Measurements from ENCODE around the gene ERICH3. TPM values are rescaled to one million over a fixed set of nuclear protein-coding genes. Genes with fewer than 3 reads are reported as not detected.

ERICH3 gene
- total RNA-seq, 2 experiments from 2014 or later = not detected

DNA sequence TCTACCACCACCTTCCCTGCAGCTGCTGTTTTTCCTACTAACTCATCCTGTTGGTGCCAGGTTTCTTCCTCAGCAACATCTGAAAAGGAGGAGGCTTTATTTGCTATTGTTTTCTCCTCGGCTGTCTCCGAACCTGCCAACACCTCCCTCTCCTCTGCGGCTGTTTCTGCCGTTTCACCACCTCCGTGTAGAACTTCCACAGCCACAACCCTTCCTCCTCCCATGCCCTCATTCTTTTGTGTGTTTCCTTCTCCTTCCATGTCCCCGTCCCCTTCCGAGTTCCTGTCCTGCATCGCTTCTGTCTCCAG is 102.1 kb downstream of the ERICH3 start:
- POLR2A ChIA-PET = no interaction called here
- no peaks in the 10 kb centered on the region for H3K36me3 Mint-ChIP-seq (ENCODE audit: low read depth)
- TF ChIP-seq, protein P1, sequence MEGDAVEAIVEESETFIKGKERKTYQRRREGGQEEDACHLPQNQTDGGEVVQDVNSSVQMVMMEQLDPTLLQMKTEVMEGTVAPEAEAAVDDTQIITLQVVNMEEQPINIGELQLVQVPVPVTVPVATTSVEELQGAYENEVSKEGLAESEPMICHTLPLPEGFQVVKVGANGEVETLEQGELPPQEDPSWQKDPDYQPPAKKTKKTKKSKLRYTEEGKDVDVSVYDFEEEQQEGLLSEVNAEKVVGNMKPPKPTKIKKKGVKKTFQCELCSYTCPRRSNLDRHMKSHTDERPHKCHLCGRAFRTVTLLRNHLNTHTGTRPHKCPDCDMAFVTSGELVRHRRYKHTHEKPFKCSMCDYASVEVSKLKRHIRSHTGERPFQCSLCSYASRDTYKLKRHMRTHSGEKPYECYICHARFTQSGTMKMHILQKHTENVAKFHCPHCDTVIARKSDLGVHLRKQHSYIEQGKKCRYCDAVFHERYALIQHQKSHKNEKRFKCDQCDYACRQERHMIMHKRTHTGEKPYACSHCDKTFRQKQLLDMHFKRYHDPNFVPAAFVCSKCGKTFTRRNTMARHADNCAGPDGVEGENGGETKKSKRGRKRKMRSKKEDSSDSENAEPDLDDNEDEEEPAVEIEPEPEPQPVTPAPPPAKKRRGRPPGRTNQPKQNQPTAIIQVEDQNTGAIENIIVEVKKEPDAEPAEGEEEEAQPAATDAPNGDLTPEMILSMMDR (IDR thresholded peaks at IDR 0.05) = no peak
- no peak overlapping the region for H3K27ac Mint-ChIP-seq
- no peaks in the 10 kb centered on the region for H3K27me3 Mint-ChIP-seq
- no peak overlapping the region for H3K4me3 Mint-ChIP-seq
- H3K4me1 Mint-ChIP-seq (ENCODE audit: low read depth) = no peaks in the 10 kb centered on the region
- CTCF ChIA-PET = no interaction called here
- Histone ChIP-seq H3K27me3 (ENCODE audit: control insufficient read depth in 1 of 2, insufficient read depth in 2 of 2, low read length in 2 of 2) (peaks cover 0 to 5% of the 10 kb centered on the region in 2 experiments), H3K27ac (ENCODE audit: low read depth in 1 of 2, low read length in 2 of 2) (no peak overlapping the region), H3K9me3 (ENCODE audit: control insufficient read depth in 1 of 2, insufficient read depth in 1 of 2, low read length in 2 of 2) (peaks cover 0 to 3% of the 10 kb centered on the region in 2 experiments), H3K4me3 (ENCODE audit: low read length) (no peak overlapping the region), H3K4me1 (ENCODE audit: insufficient read depth, low read length) (no peaks in the 10 kb centered on the region), H3K36me3 (ENCODE audit: insufficient read depth, low read length) (no peaks in the 10 kb centered on the region)
- ATAC-seq (ENCODE audit: poor library complexity) (no peak), DNase-seq (no peak)
- H3K9me3 Mint-ChIP-seq = no peaks in the 10 kb centered on the region
- intact Hi-C loops (cut with DNase I, micrococcal nuclease) = no loop called here

DNA sequence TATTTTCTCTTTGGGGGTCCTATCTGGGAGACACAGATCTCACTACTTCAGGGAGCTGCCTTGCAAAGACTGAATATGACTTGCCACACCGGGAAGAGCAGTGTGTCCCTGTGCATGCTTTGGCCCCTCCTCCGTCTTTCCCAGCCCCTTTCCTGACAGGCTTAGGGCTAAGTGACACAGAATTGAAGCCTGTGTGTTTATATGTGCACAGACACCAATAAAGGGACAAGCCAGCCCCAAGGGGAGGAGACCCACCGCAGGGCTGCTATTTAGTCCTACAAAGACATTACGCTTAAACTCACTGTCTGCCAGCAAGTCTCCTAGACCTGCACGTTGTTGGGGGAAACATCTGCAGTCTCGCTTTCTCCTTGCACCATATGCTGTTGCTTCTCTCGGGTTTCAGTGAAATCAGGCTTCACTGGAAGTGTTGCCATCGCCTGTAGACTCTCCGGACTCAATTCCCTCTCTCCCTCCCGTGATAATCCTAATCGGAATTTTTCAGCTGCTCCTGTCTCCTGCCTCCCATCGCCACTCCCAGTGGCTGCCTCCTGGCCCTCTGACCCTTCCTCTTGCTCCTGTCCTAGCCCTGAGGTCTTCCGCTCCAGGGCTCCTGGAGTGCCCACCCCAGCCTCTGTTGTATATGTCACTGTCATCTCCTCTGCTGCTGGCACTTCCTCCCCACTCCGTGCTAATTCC is 102.6 kb downstream of the ERICH3 start:
- no peak overlapping the region for H3K27ac Mint-ChIP-seq

DNA sequence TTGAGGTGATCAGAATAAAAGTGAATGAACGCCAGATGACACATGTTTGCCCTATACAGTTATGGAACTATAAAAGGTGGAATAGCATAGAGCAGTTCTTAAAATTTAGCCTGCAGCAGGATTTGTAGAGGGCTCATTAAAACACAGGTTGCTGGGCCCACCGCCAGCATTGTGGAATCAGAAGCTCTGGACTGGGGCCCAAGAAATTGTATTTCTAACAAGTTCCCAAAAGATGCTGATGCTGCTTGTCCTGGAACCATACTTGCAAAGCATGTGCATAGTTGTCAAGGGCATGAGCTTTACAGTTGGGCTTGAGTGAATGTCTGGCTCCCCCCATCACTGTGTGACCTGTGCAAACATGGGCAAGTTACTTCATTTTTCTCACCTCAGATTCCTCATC is 123.7 kb downstream of the ERICH3 start:
- Histone ChIP-seq H3K36me3 (ENCODE audit: insufficient read depth, low read length) (no peaks in the 10 kb centered on the region), H3K27me3 (ENCODE audit: control insufficient read depth in 1 of 2, insufficient read depth in 2 of 2, low read length in 2 of 2) (no peaks in the 10 kb centered on the region), H3K4me1 (ENCODE audit: insufficient read depth, low read length) (no peaks in the 10 kb centered on the region), H3K27ac (ENCODE audit: low read depth in 1 of 2, low read length in 2 of 2) (no peak overlapping the region), H3K4me3 (ENCODE audit: low read length) (no peak overlapping the region), H3K9me3 (ENCODE audit: control insufficient read depth in 1 of 2, insufficient read depth in 1 of 2, low read length in 2 of 2) (no peaks in the 10 kb centered on the region)
- no peak for ATAC-seq (ENCODE audit: poor library complexity)
- Mint-ChIP-seq H3K36me3 (ENCODE audit: low read depth) (no peaks in the 10 kb centered on the region), H3K27me3 (peaks cover 11% of the 10 kb centered on the region), H3K27ac (no peak overlapping the region), H3K4me1 (ENCODE audit: low read depth) (no peaks in the 10 kb centered on the region), H3K4me3 (no peak overlapping the region), H3K9me3 (no peaks in the 10 kb centered on the region)
- POLR2A ChIA-PET = no interaction called here
- intact Hi-C loops (cut with DNase I, micrococcal nuclease) = no loop called here
- TF ChIP-seq, protein P1 (IDR thresholded peaks at IDR 0.05) = no peak
- CTCF ChIA-PET = no interaction called here
- DNase-seq = no peak

More for the DNA sequence above, 102.6 kb downstream of the ERICH3 start:
- CTCF ChIA-PET = no interaction called here
- Histone ChIP-seq H3K9me3 (ENCODE audit: control insufficient read depth in 1 of 2, insufficient read depth in 1 of 2, low read length in 2 of 2) (peaks cover 0 to 3% of the 10 kb centered on the region in 2 experiments), H3K36me3 (ENCODE audit: insufficient read depth, low read length) (no peaks in the 10 kb centered on the region), H3K4me1 (ENCODE audit: insufficient read depth, low read length) (no peaks in the 10 kb centered on the region), H3K27ac (ENCODE audit: low read depth in 1 of 2, low read length in 2 of 2) (no peak overlapping the region), H3K4me3 (ENCODE audit: low read length) (no peak overlapping the region), H3K27me3 (ENCODE audit: control insufficient read depth in 1 of 2, insufficient read depth in 2 of 2, low read length in 2 of 2) (peaks cover 0 to 5% of the 10 kb centered on the region in 2 experiments)
- Mint-ChIP-seq H3K4me3 (no peak overlapping the region), H3K36me3 (ENCODE audit: low read depth) (no peaks in the 10 kb centered on the region), H3K27me3 (no peaks in the 10 kb centered on the region), H3K9me3 (no peaks in the 10 kb centered on the region), H3K4me1 (ENCODE audit: low read depth) (no peaks in the 10 kb centered on the region)
- no peak for ATAC-seq (ENCODE audit: poor library complexity)
- DNase-seq = no peak
- POLR2A ChIA-PET = no interaction called here
- intact Hi-C loops (cut with DNase I, micrococcal nuclease) = no loop called here
- TF ChIP-seq, protein P1 (IDR thresholded peaks at IDR 0.05) = no peak

Measured in CD4-positive, alpha-beta T cell (primary cell).